GF-D8 (cell line): ENCODE measurements around the gene FN1.
"Not testable (repeated sequence)": the region's sequence is repeated elsewhere in the genome, so short reads cannot be mapped to it uniquely, and the experiment has no call there.

Experiments used
- DNase-seq: peaks from one replicate; lab custom pipeline; 2025; lab: John Stamatoyannopoulos, UW

Gene FN1

DNA sequence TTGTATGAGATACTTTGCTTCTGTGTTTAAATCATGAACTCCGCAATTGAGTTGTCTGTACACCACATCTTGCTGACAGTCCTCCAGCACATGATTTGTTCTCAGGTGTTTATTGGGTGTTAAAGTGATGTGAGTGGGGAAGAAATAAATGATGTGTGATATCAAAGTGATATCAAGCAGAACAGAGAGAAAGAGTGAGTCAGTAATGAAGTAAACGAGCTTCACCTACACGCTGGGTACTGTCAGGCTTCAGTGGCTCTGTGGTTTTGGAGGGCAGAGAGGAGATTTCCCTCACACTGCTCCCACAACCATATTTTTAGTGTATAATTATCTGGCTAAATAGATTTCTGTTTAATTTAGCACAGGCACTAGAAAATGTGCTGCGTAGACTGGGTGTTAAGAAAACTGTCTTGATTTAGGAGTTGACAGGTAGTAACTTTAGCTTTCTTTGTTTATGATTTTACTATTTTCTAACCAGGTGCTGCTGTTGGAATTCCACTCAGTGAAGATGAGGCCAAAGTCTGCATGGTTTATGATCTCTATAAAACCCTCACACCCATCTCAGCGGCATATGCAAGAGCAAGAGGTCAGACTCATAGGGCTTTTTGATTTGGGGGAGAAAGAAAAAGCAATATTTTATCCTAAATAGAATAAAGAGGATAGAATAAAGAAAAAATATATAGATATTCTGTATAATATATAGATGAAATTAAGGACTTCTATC lies 102.8 kb downstream of the FN1 start:
- DNase-seq: no peak

DNA sequence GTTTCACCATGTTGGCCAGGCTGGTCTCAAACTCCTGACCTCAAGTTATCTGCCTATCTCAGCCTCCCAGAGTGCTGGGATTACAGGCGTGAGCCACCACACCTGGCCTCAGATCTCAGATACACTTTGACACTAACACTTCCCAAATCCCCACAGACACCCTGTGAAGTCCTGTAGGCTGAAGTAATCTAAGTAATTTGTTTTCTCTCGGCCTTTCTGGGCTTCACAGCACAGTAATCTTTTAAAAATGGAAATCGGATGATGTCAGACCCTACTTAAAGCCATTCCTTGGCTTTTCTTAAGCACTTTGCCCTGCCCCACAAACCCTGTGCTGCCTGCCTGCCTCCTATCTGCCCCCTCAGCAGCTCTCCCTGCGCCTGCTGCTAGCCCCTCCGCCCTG lies 107.8 kb downstream of the FN1 start:
- DNase-seq: no peak

DNA sequence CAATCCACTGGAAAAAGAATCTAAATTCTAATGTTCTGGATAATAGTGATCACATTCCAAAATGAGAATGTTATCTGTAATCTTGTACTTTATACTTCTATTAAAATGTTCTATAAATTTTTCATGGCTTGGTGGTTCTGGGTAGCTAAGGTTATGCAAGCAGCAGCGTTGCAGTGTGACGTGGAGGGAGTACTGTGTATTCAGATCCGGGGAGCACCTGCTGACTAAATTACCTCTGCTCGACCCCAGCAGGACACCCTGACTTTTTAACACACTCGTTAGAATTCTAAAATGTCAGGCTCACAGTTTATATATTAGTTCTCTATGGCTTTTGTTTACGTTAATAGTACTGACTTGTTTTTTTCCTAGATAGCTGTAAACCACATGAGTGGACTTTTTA lies 111.1 kb downstream of the FN1 start:
- no peak for DNase-seq

DNA sequence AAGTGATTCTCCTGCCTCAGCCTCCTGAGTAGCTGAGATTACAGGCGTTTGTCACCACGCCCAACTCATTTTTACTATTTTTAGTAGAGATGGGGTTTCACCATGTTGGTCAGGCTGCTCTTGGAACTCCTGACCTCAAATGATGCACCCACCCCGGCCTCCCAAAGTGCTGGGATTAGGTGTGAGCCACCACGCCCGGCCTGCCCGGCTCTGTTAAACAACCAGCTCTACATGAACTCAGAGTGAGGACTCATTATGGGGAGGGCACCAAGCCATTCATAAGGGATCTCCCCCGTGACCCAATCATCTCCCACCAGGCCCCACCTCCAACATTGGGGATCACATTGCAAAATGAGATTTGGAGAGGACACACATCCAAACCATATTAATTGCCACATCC lies 115.2 kb downstream of the FN1 start:
- no peak for DNase-seq

DNA sequence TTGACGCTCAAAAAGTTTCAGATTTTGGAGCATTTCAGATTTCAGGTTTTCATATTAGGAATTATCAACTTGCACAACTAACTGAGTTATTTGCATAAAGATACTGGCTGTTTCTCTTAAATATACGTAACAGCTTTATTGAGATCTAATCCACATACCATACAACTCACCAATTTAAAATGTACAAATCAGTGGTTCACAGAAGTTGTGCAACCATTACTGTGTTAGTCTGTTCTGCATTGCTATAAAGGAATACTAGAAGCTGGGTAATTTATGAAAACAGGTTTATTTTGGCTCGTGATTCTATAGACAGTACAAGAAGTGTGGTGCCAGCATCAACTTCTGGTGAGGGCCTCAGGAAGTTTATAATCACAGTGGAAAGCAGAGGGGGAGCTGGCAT lies 115.8 kb downstream of the FN1 start:
- DNase-seq: no peak

DNA sequence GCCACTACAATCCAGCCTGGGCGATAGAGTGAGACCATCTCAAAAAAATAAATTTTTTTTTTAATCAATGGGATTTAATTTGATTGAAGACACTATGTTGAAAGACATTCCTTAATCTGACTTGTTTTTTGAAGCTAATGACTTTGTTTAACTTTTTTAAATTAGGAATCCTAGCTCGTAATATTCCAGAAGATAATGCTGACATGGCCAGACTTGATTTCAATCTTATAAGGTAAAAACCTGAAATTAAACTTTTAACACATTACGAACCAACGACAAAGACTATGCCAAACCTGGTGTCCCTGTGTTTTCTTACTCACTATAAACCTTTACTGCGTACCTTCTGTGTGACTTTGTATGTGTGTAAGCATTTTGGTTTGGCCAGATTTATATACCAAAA lies 116.4 kb downstream of the FN1 start:
- no peak for DNase-seq

DNA sequence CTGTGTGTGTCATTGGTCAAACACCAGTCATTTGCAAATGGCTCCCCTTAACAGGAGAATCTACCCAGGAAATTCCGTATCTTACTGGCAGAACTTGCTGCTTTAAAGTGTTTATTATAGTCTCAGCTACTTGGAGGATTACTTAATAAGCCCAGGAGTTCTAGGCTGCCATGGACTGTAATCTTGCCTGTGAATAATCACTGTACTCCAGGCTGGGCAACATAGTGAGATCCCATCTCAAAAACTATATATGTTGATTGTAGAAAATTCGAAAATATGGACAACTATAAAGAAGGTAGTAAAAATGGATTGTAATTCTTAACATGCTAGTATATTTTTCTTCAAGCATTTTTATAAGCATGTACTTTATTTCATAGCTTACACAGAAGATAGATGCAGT lies 119.5 kb downstream of the FN1 start:
- DNase-seq: no peak

DNA sequence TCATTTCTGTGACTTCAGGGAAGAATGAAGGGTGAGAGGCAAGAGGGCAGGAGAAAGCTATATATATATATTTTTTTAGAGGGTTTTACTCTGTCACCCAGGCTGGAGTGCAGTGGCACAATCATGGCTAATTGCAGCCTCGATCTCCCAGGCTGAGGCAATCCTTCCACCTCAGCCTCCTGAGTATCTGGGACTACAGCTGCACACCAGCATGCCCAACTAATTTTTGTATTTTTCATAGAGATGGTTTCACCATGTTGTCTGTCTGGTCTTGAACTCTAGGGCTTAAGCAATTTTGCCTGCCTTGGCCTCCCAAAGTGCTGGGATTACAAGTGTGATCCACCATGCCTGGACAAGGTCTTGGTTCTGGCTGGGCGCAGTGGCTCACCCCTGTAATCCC lies 120.6 kb downstream of the FN1 start:
- DNase-seq: no peak

DNA sequence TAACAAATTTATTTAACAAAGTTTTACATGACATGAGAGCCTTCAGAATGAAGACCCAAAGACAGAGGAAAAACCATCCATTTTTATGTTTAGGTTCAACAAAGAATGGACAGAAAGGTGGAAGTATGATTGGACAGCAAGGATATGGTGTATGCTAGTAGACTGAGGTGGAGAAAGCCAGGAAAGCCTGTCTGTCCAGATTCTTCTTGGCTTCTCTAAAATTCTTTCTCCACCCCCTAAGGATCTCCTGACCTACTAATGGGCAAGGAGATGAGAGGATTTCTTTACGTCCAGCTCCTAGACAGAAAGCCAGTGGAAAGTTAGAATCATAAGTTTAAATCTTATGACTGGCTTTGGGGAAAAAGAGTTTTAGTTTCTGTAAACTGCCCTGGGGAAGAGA lies 121.0 kb downstream of the FN1 start:
- DNase-seq: no peak

DNA sequence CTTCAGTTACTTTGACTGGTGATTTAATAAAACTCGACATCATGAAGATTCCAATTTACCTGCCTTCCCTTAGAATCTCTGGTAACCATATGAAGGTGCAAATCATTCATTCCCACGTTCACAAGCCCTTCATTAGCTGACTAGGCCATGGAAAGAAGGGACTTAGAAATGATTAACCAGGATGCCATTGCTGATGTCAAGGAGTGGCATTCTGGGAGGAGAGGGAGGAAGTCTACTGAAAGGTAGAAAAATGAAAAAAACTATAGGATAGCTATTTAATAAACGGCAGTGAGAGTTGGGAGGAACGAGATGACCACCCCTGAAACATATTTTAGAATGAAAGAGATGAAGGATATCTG lies 122.6 kb downstream of the FN1 start:
- DNase-seq: no peak

DNA sequence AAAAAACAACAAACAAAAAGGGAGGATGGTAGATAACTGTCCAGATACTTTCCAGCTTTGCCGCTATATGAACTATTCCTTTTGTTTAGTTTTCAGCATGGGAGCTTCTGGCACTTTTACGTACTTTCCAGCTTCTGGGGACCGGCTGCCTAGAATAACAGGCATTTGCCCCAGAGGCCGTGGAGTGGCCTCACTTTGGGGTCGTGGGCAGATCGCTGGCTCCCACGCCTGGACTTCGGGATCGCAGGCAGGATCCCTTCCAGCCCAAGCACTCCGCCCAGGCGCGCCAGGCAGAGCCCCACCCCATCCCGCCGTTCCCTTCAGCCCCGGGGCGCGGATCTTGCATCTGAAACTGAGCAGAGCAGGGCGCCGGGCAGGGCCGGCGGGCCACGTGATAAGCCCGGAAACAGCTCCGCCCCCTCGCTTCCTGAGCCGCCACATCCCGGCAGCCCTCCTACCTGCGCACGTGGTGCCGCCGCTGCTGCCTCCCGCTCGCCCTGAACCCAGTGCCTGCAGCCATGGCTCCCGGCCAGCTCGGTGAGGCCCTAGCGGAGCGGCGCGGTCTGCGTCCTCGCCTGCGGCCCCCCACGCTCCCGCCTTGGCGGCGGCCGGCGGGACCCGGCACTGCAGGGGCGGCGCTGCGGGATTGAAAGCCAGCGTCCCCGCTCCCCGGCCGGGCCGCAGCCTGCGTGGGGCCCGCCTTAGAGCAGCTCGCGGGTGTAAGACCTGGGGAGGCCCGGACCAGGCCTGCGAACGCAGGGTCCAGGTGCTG lies 124.1 kb downstream of the FN1 start, which contains the start of gene ATIC:
ATIC (plus strand) TSS at position 435 of the 772 bp plus-strand sequence; CDS start at position 519, 84 bp downstream.
- peak; percentile 79 for DNase-seq

DNA sequence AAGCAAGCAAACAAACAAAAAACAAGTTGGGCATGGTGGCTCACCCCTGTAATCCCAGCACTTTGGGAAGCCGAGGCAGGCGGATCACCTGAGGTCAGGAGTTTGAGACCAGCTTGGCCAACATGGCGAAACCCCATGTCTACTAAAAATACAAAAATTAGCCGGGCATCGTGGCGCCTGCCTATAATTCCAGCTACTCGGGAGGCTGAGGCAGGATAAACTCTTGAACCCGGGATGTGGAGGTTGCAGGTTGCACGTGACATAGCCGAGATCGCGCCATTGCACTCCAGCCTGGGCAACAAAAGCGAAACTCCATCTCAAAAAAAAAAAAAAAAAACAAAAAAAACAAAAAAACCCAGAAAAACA lies 124.6 kb downstream of the FN1 start:
- not testable (repeated sequence) for DNase-seq
